Keratinocyte (primary cell): ENCODE data around the gene FBXW5. TPM values are rescaled to one million over a fixed set of nuclear protein-coding genes. Genes with fewer than 3 reads are reported as not detected.

Experiments used
- DNase-seq: peaks from one replicate; pipeline ENCODE4 v3.0.0-alpha.2; 2011; ENCODE audit warnings: low read depth, missing footprints, low spot score
- FAIRE-seq: peaks from 2 replicates; lab custom pipeline; 2011; peaks lifted over from hg19 to GRCh38; lab: Jason Lieb, UNC
- H2AFZ ChIP-seq: 2 replicates; pipeline ENCODE4 v1.6.0; 2012; ENCODE audit warnings: low read length, control low read depth, inconsistent platforms; ENCODE audit not compliant: control insufficient read depth
- H3K27ac ChIP-seq: 2 replicates; pipeline ENCODE4 v1.5.1; 2011; ENCODE audit warnings: low read length; ENCODE audit not compliant: control insufficient read depth, insufficient read depth
- H3K27me3 ChIP-seq: 3 replicates; pipeline ENCODE4 v1.6.0; 2011; ENCODE audit warnings: low read length; ENCODE audit not compliant: control insufficient read depth, insufficient read depth; ENCODE audit errors: extremely low read depth
- H3K36me3 ChIP-seq, 2 experiments: 2 replicates in 1 of 2; 3 replicates in 1 of 2; pipeline ENCODE4 v1.5.1; 2011; ENCODE audit warnings: low read length in 2 of 2, mild to moderate bottlenecking in 1 of 2; ENCODE audit not compliant: control insufficient read depth in 2 of 2, insufficient read depth in 2 of 2; ENCODE audit errors: extremely low read depth in 1 of 2
- H3K4me1 ChIP-seq: 3 replicates; pipeline ENCODE4 v1.5.1; 2011; ENCODE audit warnings: low read length; ENCODE audit not compliant: control insufficient read depth, insufficient read depth; ENCODE audit errors: extremely low read depth
- H3K4me2 ChIP-seq: 3 replicates; pipeline ENCODE4 v1.6.0; 2011; ENCODE audit warnings: low read depth, low read length; ENCODE audit not compliant: control insufficient read depth, insufficient read depth; ENCODE audit errors: extremely low read depth
- H3K4me3 ChIP-seq, 3 experiments: fragments of 200-600 bp in 1 of 3; sonication (generic) in 1 of 3; 2 replicates in 2 of 3; 3 replicates in 1 of 3; pipeline ENCODE4 v1.5.1; 2011 to 2016; ENCODE audit warnings: low read length in 3 of 3, mild to moderate bottlenecking in 3 of 3, control low read depth in 2 of 3, inconsistent platforms in 1 of 3, low read depth in 1 of 3, mixed read lengths in 1 of 3, mixed run types in 1 of 3, moderate library complexity in 1 of 3; ENCODE audit not compliant: control insufficient read depth in 2 of 3, insufficient read depth in 2 of 3; ENCODE audit errors: extremely low read depth in 1 of 3
- H3K79me2 ChIP-seq: 2 replicates; pipeline ENCODE4 v1.6.0; 2012; ENCODE audit warnings: low read length; ENCODE audit not compliant: control insufficient read depth, insufficient read depth
- H3K9ac ChIP-seq: 3 replicates; pipeline ENCODE4 v1.6.0; 2011; ENCODE audit warnings: low read length; ENCODE audit not compliant: control insufficient read depth, insufficient read depth; ENCODE audit errors: extremely low read depth
- H3K9me1 ChIP-seq: 3 replicates; pipeline ENCODE4 v1.6.0; 2011; ENCODE audit warnings: low read length; ENCODE audit not compliant: control insufficient read depth, insufficient read depth; ENCODE audit errors: extremely low read depth
- H3K9me3 ChIP-seq: 2 replicates; pipeline ENCODE4 v1.5.1; 2012; ENCODE audit warnings: low read depth, low read length; ENCODE audit not compliant: control insufficient read depth
- H4K20me1 ChIP-seq: 3 replicates; pipeline ENCODE4 v1.6.0; 2011; ENCODE audit warnings: low read length; ENCODE audit not compliant: control insufficient read depth, insufficient read depth; ENCODE audit errors: extremely low read depth
- CTCF ChIP-seq, 3 experiments: IDR thresholded peaks in 1 of 3; conservative IDR thresholded peaks in 1 of 3; optimal IDR thresholded peaks in 1 of 3; 2 replicates in 2 of 3; 3 replicates in 1 of 3; pipeline versions ENCODE3 to v1.5.1; 2011; ENCODE audit warnings: low read length in 3 of 3, mild to moderate bottlenecking in 3 of 3, moderate library complexity in 2 of 3, control low read depth in 1 of 3, inconsistent platforms in 1 of 3; ENCODE audit not compliant: insufficient read depth in 2 of 3; ENCODE audit errors: extremely low read depth in 1 of 3
- EZH2 ChIP-seq: IDR thresholded peaks from one replicate; pipeline ENCODE4 v1.6.1; 2012; ENCODE audit warnings: inconsistent platforms, mild to moderate bottlenecking, low read length, moderate library complexity
- dilution Hi-C: fragments of 300-500 bp; cut with MboI; formaldehyde crosslinking; loops from one replicate; pipeline ENCODE4 v1.7.0; 2020; ENCODE audit warnings: low sequenced_read_pairs; ENCODE audit not compliant: extremely low pct_ligation_motif_present
- polyA plus RNA-seq, 5 experiments: library from polyadenylated mRNA; depleted of rRNA in 3 of 5; stranded (reverse) in 3 of 5; stranded (forward) in 1 of 5; unstranded in 1 of 5; fragments of >200 nt; gene quantifications; 1 replicate in 1 of 5; 2 replicates in 3 of 5; 3 replicates in 1 of 5; pipeline versions ENCODE4 v1.2.1 to v1.2.3, GENCODE V29; 2011 to 2012; ENCODE audit warnings: missing spikeins in 2 of 5, low read depth in 1 of 5, low replicate concordance in 1 of 5

The FBXW5 gene
- polyA plus RNA-seq, 1 donor (not counting 4 experiments of a cell fraction or from before 2014, with no cell fraction given) = 23.0 TPM

GRCh38 chr9:136985027-136985602 lies 40.6 kb upstream of the FBXW5 start:
- no peaks in the 10 kb centered on the region for H3K9me1 ChIP-seq
- no peak overlapping the region for H3K4me3 ChIP-seq
- FAIRE-seq = no peak

GRCh38 chr9:136984464-136985026 lies 40.0 kb upstream of the FBXW5 start:
- Histone ChIP-seq H4K20me1 (no peaks in the 10 kb centered on the region), H3K27ac (no peak overlapping the region), H3K4me1 (no peaks in the 10 kb centered on the region), H3K4me3 (no peak overlapping the region), H2AFZ (no peak overlapping the region), H3K9ac (no peak overlapping the region), H3K9me1 (no peaks in the 10 kb centered on the region), H3K4me2 (no peak overlapping the region), H3K79me2 (no peaks in the 10 kb centered on the region), H3K9me3 (no peaks in the 10 kb centered on the region), H3K27me3 (peaks cover 27% of the 10 kb centered on the region), H3K36me3 (no peaks in the 10 kb centered on the region)
- TF ChIP-seq EZH2 = no peak
- TF ChIP-seq CTCF (optimal IDR thresholded peaks at IDR 0.05 in 1 of 3, IDR thresholded peaks at IDR 0.05 in 1 of 3, conservative IDR thresholded peaks at IDR 0.05 in 1 of 3; ENCODE audit: extremely low read depth in 1 of 3, insufficient read depth in 2 of 3, low read length in 3 of 3) = no peak
- no peak for DNase-seq
- dilution Hi-C loops = no loop called here
- FAIRE-seq = no peak

More at GRCh38 chr9:136985027-136985602, 40.6 kb upstream of the FBXW5 start:
- Histone ChIP-seq H2AFZ (no peak overlapping the region), H3K9ac (no peak overlapping the region), H4K20me1 (no peaks in the 10 kb centered on the region), H3K36me3 (no peaks in the 10 kb centered on the region), H3K4me2 (no peak overlapping the region), H3K9me3 (no peaks in the 10 kb centered on the region), H3K4me1 (no peaks in the 10 kb centered on the region), H3K79me2 (no peaks in the 10 kb centered on the region), H3K27me3 (peaks cover 27% of the 10 kb centered on the region), H3K27ac (no peak overlapping the region)
- no peak for DNase-seq
- TF ChIP-seq CTCF (optimal IDR thresholded peaks at IDR 0.05 in 1 of 3, IDR thresholded peaks at IDR 0.05 in 1 of 3, conservative IDR thresholded peaks at IDR 0.05 in 1 of 3; ENCODE audit: extremely low read depth in 1 of 3, insufficient read depth in 2 of 3, low read length in 3 of 3) (no peak), EZH2 (peak; percentile 90)
- dilution Hi-C loops = no loop called here
